Measurements from ENCODE around the gene XPNPEP1.

DNA sequence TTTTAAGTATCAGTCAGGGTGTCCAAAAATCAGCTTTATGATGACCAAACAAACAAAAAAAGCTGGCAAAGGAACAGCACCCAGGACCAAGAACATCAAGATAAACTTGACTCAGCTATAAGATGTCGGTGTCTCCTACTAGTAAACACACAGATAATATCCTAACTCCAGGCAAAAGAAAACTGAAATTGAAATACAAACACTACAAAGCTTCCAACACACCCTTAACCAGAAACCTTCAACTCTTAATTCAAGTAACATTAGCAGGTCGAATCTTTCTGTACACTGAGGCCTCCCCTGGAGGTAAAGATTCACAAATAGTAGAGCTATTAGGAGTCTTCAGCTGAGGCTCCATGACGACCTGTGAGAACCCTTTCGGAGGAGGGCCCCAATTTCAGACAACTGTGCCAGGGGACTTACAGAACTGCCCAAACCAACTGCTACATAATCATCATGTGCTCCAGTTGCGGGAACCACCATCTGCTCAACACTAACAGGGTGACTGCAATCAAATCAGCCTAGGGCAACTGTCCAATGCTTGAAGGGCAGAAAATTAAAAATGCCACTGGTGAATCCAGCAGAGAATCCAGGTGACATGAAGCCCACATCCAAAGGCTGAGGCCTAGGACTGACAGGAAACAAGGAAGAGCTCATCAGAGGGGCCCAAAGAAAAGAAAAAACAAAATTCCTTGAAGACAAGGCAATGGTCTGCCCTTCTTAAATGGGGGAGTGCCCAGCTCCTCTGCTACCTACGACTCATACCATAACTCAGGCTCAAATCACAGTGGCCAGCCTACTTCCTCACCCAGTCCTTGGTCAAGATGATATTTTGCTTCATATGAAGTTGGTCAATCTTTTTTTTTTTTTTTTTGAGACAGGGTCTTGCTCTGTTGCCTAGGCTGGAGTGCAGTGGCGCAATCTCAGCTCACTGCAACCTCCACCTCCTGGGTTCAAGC, 20.0 kb downstream of the XPNPEP1 start:
- TF ChIP-seq POLR2AphosphoS5 (IDR thresholded peaks at IDR 0.05) = no peak
- TF ChIP-seq EP300 (IDR thresholded peaks at IDR 0.05) = no peak
